ENCODE data around the gene IKZF1. TPM values are rescaled to one million over a fixed set of nuclear protein-coding genes. Genes with fewer than 3 reads are reported as not detected.
A peak's percentile ranks its signal among the peaks of the same experiment; 100 is the strongest.

IKZF1 gene
- total RNA-seq, 3 donors from 2014 or later: 7.8 to 14.9 (median 8.8) TPM

GRCh38 chr7:50415844-50416364, 111.4 kb downstream of the IKZF1 start:
- TF ChIP-seq, protein P1, sequence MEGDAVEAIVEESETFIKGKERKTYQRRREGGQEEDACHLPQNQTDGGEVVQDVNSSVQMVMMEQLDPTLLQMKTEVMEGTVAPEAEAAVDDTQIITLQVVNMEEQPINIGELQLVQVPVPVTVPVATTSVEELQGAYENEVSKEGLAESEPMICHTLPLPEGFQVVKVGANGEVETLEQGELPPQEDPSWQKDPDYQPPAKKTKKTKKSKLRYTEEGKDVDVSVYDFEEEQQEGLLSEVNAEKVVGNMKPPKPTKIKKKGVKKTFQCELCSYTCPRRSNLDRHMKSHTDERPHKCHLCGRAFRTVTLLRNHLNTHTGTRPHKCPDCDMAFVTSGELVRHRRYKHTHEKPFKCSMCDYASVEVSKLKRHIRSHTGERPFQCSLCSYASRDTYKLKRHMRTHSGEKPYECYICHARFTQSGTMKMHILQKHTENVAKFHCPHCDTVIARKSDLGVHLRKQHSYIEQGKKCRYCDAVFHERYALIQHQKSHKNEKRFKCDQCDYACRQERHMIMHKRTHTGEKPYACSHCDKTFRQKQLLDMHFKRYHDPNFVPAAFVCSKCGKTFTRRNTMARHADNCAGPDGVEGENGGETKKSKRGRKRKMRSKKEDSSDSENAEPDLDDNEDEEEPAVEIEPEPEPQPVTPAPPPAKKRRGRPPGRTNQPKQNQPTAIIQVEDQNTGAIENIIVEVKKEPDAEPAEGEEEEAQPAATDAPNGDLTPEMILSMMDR (IDR thresholded peaks at IDR 0.05): no peak
- intact Hi-C loops (cut with DNase I, micrococcal nuclease): no loop called here

GRCh38 chr7:50416527-50417182, 112.1 kb downstream of the IKZF1 start:
- Histone ChIP-seq H3K4me1 (ENCODE audit: low read depth) (no peaks in the 10 kb centered on the region), H3K36me3 (ENCODE audit: low read depth) (no peaks in the 10 kb centered on the region), H3K4me3 (no peak overlapping the region), H3K9me3 (no peaks in the 10 kb centered on the region)
- peak; percentile 36 for ATAC-seq
- intact Hi-C loops (cut with DNase I, micrococcal nuclease): no loop called here
- DNase-seq: peak in 1 of 3 donors; percentile 20
- TF ChIP-seq, protein P1 (IDR thresholded peaks at IDR 0.05): no peak

More at GRCh38 chr7:50415844-50416364, 111.4 kb downstream of the IKZF1 start:
- ATAC-seq (no peak), DNase-seq (no peak)
- no peaks in the 10 kb centered on the region for H3K9me3 ChIP-seq
- H3K36me3 ChIP-seq (ENCODE audit: low read depth): no peaks in the 10 kb centered on the region
- no peaks in the 10 kb centered on the region for H3K4me1 ChIP-seq (ENCODE audit: low read depth)
- no peak overlapping the region for H3K4me3 ChIP-seq

DNA sequence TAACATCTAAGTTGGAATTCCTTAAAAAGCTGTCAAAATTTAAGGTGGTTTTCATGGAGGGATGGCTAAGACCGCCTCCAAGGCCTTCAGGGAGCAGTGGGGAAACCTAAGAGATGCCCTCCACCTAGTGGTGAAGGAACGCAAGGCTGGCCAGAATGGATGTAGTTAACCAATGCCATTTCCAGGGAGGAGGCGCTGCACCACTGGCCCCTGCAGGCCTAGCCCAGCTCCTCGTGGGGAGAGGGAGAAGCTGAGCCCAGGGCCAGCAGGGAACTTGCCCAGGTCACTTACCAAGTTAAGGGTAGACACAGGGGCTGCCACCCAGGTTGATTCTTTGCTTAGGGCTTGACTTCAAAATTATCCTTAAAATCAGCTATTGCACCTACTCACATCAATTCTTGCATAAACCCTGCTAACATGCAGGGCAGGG, 113.6 kb downstream of the IKZF1 start:
- H3K9me3 ChIP-seq: no peaks in the 10 kb centered on the region
- H3K4me3 ChIP-seq: no peak overlapping the region
- intact Hi-C loops (cut with DNase I, micrococcal nuclease): no loop called here
- TF ChIP-seq, protein P1 (IDR thresholded peaks at IDR 0.05): peak; percentile 74
- no peaks in the 10 kb centered on the region for H3K36me3 ChIP-seq (ENCODE audit: low read depth)
- DNase-seq (peak; percentile 67 to 85 (median 71)), ATAC-seq (peak; percentile 91)
- H3K4me1 ChIP-seq (ENCODE audit: low read depth): no peaks in the 10 kb centered on the region

DNA sequence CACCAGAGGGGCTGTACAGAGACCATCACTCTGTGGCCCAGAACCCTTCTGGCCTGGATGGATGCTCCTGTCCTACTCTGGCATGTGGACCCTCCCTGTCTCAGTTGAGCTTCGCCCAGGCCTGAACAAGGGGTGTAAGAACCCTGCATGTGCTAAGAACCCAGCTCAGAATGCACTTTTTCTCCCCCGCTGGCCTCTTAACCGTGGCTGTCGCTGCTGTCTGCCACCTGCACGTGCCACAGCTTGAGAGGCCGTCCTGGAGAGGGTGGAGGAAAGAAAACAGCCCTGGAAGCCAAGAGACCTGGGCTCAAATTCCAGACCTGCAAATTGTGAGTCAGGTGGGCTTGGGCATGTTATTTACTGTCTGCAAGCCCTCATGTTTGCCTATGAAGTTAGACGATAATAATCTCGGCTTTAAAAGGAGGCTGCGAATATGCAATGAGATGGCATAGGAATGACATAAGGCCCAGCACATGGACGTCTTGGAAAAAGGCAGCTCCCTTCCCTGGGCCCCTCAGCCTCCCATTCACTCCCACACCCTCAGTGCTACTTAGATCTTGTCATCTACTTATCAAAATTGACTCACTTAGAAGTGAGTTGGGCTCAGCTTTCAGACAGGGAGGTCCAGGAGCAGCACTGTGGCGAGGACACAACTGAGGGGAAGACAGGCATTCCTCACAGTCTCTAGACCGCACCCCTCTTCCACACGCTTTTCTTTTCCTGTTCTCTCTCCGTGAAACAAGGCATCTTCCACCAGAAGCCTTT, 114.2 kb downstream of the IKZF1 start:
- DNase-seq (no peak), ATAC-seq (no peak)
- Histone ChIP-seq H3K4me3 (no peak overlapping the region), H3K4me1 (ENCODE audit: low read depth) (no peaks in the 10 kb centered on the region), H3K36me3 (ENCODE audit: low read depth) (no peaks in the 10 kb centered on the region), H3K9me3 (no peaks in the 10 kb centered on the region)
- intact Hi-C loops (cut with DNase I, micrococcal nuclease): no loop called here
- TF ChIP-seq, protein P1 (IDR thresholded peaks at IDR 0.05): no peak

- Histone ChIP-seq H3K9me3 (no peaks in the 10 kb centered on the region), H3K4me3 (no peak overlapping the region), H3K4me1 (ENCODE audit: low read depth) (no peaks in the 10 kb centered on the region), H3K36me3 (ENCODE audit: low read depth) (no peaks in the 10 kb centered on the region)
- TF ChIP-seq, protein P1 (IDR thresholded peaks at IDR 0.05): no peak
- no peak for DNase-seq
- intact Hi-C loops (cut with DNase I, micrococcal nuclease): no loop called here
- no peak for ATAC-seq
These were observed 116.5 kb downstream of the IKZF1 start for GRCh38 chr7:50421043-50421442.
